GM18520 (cell line): ENCODE results near the gene FNIP2.
"Not testable (repeated sequence)": the region's sequence is repeated elsewhere in the genome, so short reads cannot be mapped to it uniquely, and the experiment has no call there.

Source experiments
- ATAC-seq: cut with Tn5 transposase; IDR thresholded peaks from one replicate; pipeline ENCODE4 v1.9.1; 2021; ENCODE audit not compliant: unreplicated experiment

Gene FNIP2

DNA sequence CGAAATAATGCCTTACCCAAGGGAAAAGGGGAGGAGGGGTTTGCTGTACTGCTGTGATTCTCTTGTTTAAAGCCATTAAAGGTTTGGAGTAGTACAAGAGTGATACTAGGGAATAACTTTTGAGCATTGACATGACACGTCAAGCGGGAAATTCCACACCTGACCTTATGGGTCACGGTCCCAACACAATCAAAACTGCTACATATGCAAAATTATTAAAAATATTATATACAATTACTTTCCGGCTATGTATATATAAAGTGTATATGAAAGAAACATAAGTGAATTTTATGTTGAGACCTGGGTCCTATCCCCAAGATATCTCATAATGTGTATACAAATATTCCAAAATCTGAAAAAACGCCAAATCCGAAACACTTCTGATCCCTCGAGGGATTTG, 21.0 kb downstream of the FNIP2 start:
- no peak for ATAC-seq

- ATAC-seq = no peak
Measured at GRCh38 chr4:158793021-158793420, 24.2 kb downstream of the FNIP2 start.

DNA sequence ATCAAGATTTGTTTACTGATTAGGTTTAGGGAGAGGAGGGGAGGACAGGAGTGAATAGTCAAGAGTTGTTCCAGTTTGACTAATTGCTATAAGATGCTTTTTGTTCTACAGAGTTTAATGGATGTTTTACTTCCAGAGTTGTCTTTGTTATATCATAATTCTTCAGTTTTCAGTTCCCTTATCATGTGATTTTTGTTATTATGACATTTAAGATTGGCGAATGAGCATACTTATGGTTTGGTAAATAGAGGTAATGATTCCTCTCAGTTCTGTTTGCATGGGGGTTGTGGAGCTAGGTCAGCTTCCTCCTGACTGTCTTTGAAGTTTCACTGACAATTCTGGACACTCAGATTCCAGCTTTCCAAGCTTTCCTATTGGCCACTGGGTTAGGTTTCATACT, 24.6 kb downstream of the FNIP2 start:
- ATAC-seq = not testable (repeated sequence)

DNA sequence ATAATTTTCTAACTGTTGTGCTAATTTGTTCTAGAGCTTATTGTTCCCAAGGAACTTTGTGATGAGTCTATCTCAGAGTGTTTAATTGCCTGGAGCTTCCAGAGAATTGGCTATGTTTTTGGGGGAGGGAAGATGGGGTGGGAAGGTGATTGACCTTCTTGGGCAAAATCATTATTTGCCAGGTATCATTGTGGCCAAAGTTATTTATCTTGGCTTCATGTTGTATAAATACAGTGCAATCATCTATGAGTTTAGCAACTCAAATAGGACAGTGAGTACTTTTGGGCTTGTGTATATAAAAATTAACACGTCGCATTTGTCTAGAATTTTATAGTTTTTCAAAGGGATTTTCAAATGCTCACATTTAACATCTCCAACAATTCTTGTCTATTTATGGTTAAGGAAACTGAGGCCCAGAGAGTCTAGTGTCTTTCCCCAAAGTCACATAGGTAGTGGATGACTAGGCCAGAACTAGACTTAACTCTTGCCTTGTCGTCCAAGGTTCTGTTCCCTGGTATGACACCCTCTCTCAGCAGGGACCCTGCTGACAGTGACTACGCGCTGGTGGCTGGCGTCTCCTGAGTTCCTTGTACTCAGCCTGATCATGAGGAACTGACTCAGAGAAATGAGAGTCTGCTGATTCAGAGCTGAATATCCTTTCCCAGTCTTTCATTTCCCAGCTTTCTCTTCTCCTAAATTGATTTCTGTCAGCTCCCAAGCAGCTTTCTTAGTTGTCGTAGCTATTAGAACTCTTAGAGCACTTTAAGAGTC, 27.7 kb downstream of the FNIP2 start:
- ATAC-seq = no peak

DNA sequence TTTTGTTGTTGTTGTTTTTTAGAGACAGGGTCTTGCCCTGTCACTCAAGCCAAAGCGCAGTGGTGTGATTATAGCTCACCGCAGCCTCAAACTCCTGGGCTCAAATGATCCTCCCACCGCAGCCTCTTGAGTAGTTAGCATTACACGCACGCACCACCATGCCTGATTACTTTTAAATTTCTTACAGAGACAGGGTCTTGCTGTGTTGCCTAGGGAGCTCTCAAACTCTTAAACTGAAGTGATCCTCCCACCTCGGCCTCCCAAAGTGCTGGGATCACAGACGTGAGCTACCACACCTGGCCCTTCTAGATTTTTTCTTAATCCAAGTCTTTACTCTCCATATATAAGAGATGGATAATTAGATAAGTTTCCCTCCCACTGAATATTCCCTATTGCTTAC, 29.2 kb downstream of the FNIP2 start:
- no peak for ATAC-seq

DNA sequence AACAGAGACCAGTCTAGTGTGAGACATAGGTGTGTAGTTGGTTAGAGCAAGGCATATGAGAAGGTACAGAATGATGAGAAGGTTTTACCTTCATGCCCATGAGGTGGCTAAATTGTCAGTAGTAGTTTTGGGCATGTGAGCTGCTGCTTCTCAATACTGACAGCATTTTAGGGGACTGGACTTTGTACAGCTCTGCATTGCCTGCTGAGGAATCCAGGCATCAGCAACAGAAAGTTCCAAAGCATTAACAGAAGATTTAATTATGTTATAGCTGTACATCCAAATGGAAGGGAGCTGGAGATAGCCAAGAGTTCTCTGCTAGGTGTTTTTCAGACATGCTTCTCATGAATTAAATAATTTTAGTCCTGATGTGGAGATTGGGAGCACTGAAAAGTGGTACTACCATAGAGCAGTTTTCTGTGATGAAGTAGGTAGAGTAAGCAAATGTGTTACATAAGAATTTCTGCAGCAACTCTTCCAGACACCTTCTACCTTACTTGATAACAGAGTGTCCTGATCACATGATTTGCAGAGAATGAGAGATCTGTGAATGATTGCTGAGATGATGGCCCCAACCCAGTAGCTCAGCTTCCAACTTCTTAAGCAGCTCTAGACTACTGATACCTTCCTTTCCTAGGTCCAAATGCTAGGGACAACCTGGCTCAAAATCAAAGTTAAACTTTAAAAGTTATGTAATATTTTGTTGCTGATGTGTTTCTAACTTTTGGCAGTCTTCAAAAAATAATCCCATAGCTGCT, 30.4 kb downstream of the FNIP2 start:
- ATAC-seq = no peak

DNA sequence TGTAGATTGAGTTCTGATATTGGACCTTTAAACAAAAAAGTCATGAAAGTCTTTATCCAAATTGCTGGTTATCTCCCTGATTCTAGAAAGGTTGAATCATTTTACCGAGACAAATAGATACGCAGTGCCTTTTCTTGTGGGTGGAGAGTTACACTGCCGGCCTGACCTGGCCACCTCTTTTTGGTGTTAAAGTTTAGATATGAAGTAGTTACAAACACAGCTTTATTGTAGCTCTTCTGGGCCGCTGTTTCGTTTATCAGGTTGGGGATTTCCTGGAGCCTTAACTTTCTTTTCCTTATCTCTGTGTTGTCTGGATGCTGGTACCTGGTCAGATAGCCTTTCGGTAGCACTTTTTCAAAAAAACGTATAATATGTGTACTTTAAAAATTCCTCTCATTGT, 31.0 kb downstream of the FNIP2 start:
- no peak for ATAC-seq

DNA sequence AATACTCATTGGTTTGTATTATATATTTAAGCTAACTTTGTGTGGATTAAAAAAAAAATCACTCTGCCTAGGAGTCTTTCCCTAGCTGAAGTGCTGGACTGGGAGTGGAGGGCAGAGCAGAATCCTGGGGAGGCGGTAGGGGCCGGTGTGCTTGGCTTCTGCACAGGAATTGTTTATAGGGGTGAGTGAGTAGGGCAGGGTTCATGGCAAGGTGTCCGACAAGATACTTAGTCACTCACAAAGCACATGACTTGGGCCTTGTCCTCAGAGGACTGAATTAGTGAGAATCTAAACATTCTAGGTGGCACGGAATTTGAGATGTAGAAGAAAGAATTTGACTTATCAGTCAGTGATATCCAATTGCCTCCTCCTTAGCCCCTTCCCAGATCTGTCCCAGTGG, 32.2 kb downstream of the FNIP2 start:
- ATAC-seq = no peak

GRCh38 chr4:158801677-158802076, 32.9 kb downstream of the FNIP2 start:
- no peak for ATAC-seq

DNA sequence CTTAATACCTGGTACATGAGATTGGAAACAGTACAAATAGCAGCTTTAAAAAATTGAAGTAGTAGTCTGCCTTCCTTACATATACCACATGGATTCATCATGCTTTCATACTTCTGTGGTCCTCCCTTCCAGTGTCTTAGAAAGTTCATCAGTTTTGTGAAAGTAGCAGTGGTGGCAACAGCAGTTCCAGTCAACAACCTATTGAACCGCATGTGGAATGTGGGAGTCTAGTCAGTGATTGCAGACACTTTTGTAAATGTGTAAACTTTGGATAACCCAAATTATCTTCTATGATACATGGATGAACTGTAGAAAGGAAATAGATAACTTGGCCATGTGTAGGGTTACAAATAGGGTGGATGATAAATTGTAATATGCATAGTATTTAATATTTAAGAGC, 34.1 kb downstream of the FNIP2 start:
- ATAC-seq = no peak

DNA sequence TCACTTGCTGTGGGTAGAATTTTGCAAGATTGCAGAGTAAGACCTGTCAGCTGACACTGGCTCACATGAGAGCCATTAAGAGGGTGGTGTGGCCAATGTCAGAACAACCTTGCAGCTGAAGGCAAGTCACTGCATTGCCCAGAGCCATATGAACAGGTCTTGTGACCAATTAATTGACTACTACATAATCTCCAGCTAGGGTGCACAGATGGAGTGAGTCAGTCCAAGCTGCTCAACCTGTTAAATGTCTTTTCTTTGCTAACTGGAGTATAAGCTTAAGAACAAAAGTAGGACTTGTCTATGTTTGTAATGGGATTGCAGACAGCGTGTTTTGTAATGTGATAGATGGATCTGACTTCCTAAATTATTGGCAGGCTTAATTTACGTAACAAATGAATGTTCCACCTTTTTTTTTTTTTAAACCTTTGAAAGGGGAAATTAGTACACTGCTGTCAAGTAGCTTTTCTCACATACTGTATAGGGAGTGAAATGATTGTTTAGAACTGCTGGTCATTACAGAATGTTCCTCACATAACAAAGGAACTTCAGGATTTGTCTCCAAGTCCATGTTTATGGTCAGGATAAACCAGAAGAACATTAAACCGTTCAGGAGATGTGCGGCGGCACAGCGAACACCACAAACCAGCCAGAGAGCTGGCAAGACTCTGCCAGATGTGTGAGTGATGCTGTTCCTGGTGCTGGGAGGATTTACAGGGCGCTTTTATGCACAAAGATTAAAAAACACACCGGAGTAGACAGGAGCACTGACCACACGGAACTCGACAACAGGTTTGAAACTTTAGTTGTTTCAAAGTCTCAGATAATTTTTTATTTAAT, 37.0 kb downstream of the FNIP2 start:
- no peak for ATAC-seq

- ATAC-seq = no peak
Measured at GRCh38 chr4:158807691-158808090, 38.9 kb downstream of the FNIP2 start.

DNA sequence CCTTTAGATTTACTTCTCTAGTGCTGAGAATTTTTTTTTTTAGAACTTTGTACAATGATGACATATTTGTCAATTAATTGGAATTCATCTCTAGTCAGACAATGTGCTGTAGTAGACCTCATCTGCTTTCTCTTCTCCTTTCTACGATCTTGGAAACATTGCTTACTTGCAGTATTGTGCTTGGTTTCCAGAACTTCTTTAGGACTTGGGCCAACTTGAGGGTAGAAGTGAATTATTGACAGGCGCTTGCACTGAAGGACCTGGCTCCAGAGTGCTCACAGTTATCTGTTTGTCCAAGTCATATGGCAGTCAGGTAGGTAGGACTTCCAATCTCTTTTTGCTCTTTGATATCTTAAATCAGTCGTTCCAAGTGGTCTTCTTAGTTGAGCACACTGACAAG, 39.6 kb downstream of the FNIP2 start:
- ATAC-seq = no peak

DNA sequence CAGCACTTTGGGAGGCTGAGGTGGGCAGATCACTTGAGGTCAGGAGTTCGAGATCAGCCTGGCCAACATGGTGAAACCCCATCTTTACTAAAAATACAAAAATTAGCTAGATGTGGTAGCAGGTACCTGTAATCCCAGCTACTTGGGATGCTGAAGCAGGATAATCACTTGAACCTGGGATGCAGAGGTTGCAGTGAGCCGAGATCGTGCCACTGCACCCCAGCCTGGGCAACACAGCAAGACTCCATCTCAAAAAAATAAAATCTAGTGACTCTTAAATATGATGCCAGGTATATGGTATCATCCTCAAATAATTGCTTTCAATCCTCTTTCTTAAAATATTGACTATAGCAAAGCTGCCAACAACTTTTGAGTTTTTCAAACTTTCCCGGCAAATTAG, 40.4 kb downstream of the FNIP2 start:
- ATAC-seq = not testable (repeated sequence)

GRCh38 chr4:158809611-158810486, 41.0 kb downstream of the FNIP2 start:
- peak; percentile 72 for ATAC-seq

DNA sequence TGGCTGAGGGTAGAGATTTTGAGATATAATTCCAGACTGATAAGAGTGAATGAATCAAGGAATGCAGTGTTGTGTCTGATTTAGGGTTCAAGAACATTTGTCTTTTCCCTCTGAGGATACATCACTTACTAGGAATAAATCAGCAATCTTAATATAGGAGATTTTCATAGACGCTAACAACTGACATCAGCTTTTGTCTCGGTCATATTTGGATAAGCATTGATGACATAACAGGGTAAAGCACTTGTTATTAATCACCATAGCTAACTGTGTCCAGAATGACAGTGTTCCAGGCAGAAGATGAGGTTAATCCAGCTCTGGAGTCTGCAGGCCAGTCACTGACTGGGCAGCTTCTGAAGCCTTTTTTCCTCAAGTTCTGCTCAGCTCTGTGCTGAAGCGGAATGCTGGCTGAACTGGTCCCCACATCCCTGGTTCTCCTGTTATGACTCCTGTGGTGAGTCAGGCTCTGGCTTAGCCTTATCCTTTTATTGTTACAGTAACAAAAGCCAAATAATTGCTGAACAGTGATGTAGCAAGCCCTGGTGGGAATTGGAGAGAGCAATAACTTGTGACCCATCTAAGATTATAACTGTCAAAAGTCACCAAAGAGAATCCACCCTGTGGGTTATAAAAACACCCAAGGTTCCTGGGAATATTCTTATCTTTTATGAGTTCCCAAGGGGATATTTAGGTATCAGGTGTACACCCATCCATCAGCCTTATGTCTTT, 41.8 kb downstream of the FNIP2 start:
- ATAC-seq = peak; percentile 12

DNA sequence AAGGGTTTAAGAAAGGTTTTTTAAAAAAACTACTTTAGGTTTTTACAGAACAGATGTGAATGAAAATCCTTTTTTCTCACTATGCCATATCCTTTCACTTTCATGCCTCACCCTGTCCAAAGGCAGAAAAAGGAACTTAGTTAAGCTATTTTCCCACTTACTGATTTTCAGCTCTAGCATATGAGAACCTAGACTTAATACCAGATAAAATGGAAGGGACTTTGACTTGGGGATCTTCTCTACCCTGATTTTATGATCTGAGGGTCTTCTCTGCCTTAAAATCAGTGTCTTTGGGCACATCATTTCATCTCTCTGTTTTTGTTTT, 42.4 kb downstream of the FNIP2 start:
- ATAC-seq = no peak

DNA sequence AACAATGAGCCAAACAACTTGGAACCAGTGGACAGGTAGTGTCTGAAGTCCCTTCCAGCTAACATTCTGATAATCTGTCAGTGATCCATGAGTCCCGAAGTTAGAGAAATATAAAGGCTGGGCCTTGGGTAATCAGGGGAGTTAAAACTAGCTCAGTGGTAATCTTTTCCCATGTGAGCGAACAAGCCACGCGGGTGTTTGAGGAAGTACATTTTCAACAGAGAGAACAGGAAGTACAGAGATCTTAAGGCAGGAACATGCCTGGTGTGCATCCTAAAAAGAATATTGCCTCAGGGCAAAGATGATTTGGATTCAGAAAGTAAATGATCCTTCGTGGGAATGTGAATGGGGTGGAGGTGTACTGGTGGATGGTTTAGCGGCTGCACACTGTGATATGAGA, 42.9 kb downstream of the FNIP2 start:
- ATAC-seq = no peak

DNA sequence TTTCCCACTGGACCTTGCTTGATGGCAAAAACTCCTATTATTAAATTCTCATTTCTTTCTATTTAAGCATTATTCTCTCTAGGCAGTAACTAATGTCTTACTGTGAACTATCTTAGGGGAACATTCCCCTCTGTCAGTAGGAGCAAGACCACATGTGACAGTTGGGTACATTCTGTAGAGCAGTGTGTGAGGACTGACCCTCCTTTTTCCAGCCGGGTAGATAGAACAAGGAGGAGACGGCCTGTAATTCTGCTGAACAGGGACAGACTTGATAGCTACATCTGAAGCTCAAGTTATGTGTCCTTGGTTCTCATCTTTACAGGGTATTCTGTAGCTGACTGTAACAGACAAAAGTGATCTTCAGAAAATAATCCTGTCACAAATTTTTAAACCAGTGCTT, 43.3 kb downstream of the FNIP2 start:
- no peak for ATAC-seq

- no peak for ATAC-seq
Measured at GRCh38 chr4:158812543-158812942, 43.7 kb downstream of the FNIP2 start.
